HCT116 (cell line): ENCODE results near the gene CDH13.

Source experiments
- CTCF ChIP-seq, 3 experiments: fragments of 200-600 bp in 1 of 3; sonication (generic) in 1 of 3; IDR thresholded peaks in 2 of 3; conservative IDR thresholded peaks in 1 of 3; 2 replicates each; pipeline ENCODE4 v1.5.1; 2012 to 2017; ENCODE audit warnings: low read depth in 2 of 3, low read length in 2 of 3, antibody characterized with exemption in 1 of 3, borderline replicate concordance in 1 of 3, control low read depth in 1 of 3, mild to moderate bottlenecking in 1 of 3, mixed read lengths in 1 of 3, mixed run types in 1 of 3, moderate library complexity in 1 of 3; ENCODE audit not compliant: insufficient read depth in 1 of 3
- EGR1 ChIP-seq: IDR thresholded peaks from 2 replicates; pipeline ENCODE4 v1.6.1; 2012; ENCODE audit warnings: low read depth
- POLR2AphosphoS5 ChIP-seq: IDR thresholded peaks from 2 replicates; pipeline ENCODE4 v1.6.1; 2011; ENCODE audit warnings: mild to moderate bottlenecking, low read depth, low read length, moderate library complexity
- RAD21 ChIP-seq: IDR thresholded peaks from 2 replicates; pipeline ENCODE4 v1.6.1; 2012; ENCODE audit warnings: low read depth, mild to moderate bottlenecking
- REST ChIP-seq: IDR thresholded peaks from 2 replicates; pipeline ENCODE4 v1.6.1; 2012; ENCODE audit warnings: low read depth

GRCh38 chr16:82631701-82632685 is 5.2 kb downstream of the CDH13 start:
- no peak for TF ChIP-seq EGR1
- no peak for TF ChIP-seq POLR2AphosphoS5
- TF ChIP-seq CTCF (IDR thresholded peaks at IDR 0.05 in 2 of 3, conservative IDR thresholded peaks at IDR 0.05 in 1 of 3; ENCODE audit: borderline replicate concordance in 1 of 3, insufficient read depth in 1 of 3, low read depth in 2 of 3, low read length in 2 of 3): peak; percentile 24 to 56 (median 53); a peak in 4 of 6 replicates
- TF ChIP-seq RAD21: peak; percentile 50
- TF ChIP-seq REST: no peak
